ENCODE data around the gene METRN.

Gene METRN

GRCh38 chr16:760065-760464, 45.1 kb downstream of the METRN start:
- DNase-seq (ENCODE audit: low spot score) = no peak

- no peak for DNase-seq (ENCODE audit: low spot score)
Measured at GRCh38 chr16:760545-761343, 45.8 kb downstream of the METRN start, which contains the start of gene MSLN. Gene MSLN (plus strand): TSS chr16:760734. CDS start chr16:762681, 1,947 bp downstream.

GRCh38 chr16:761625-762513, 47.0 kb downstream of the METRN start:
- DNase-seq (ENCODE audit: low spot score) = no peak

GRCh38 chr16:762595-763268, 47.8 kb downstream of the METRN start:
- no peak for DNase-seq (ENCODE audit: low spot score)

- no peak for DNase-seq (ENCODE audit: low spot score)
Measured at GRCh38 chr16:763369-764183, 48.7 kb downstream of the METRN start.

GRCh38 chr16:764184-764750, 49.3 kb downstream of the METRN start:
- no peak for DNase-seq (ENCODE audit: low spot score)

GRCh38 chr16:764848-765487, 50.0 kb downstream of the METRN start:
- no peak for DNase-seq (ENCODE audit: low spot score)

GRCh38 chr16:765488-765865, 50.6 kb downstream of the METRN start:
- no peak for DNase-seq (ENCODE audit: low spot score)

GRCh38 chr16:766008-766819, 51.3 kb downstream of the METRN start:
- no peak for DNase-seq (ENCODE audit: low spot score)

- DNase-seq (ENCODE audit: low spot score) = no peak
Measured at GRCh38 chr16:766820-767640, 52.1 kb downstream of the METRN start.

GRCh38 chr16:767743-768235, 52.9 kb downstream of the METRN start:
- no peak for DNase-seq (ENCODE audit: low spot score)

- no peak for DNase-seq (ENCODE audit: low spot score)
Measured at GRCh38 chr16:768428-768827, 53.5 kb downstream of the METRN start.

All from Ammon's horn (tissue), 1 donor.